Trophoblast cell (in vitro differentiated cells and primary cell): Measurements from ENCODE around the gene PTPRM.

Source experiments
- DNase-seq, 2 donors: peaks; one replicate each; pipeline ENCODE4 v3.0.0-alpha.2; 2016
- H2AFZ ChIP-seq: 2 replicates; pipeline ENCODE4 v1.6.1; 2013; ENCODE audit warnings: low read length, moderate library complexity, mild to moderate bottlenecking; ENCODE audit not compliant: insufficient read depth, poor library complexity
- H2AK5ac ChIP-seq: 2 replicates; pipeline ENCODE4 v1.6.1; 2013; ENCODE audit warnings: mild to moderate bottlenecking, low read length
- H2BK120ac ChIP-seq: 2 replicates; pipeline ENCODE4 v1.6.1; 2013; ENCODE audit warnings: low read length, mild to moderate bottlenecking, moderate library complexity; ENCODE audit not compliant: insufficient read depth, poor library complexity
- H2BK12ac ChIP-seq: 2 replicates; pipeline ENCODE4 v1.6.1; 2013; ENCODE audit warnings: mild to moderate bottlenecking, low read length, moderate library complexity
- H2BK5ac ChIP-seq: 2 replicates; pipeline ENCODE4 v1.6.1; 2013; ENCODE audit warnings: low read length, low read depth, moderate library complexity, mild to moderate bottlenecking; ENCODE audit not compliant: poor library complexity
- H3K14ac ChIP-seq: 2 replicates; pipeline ENCODE4 v1.6.1; 2013; ENCODE audit warnings: mild to moderate bottlenecking, low read length
- H3K18ac ChIP-seq: 2 replicates; pipeline ENCODE4 v1.6.1; 2013; ENCODE audit warnings: mild to moderate bottlenecking, low read length
- H3K23ac ChIP-seq: 2 replicates; pipeline ENCODE4 v1.6.1; 2013; ENCODE audit warnings: low read length
- H3K27ac ChIP-seq: 2 replicates; pipeline ENCODE4 v1.5.1; 2013; ENCODE audit warnings: low read depth, mild to moderate bottlenecking, inconsistent platforms, low read length, moderate library complexity
- H3K27me3 ChIP-seq: 2 replicates; pipeline ENCODE4 v1.6.1; 2013; ENCODE audit warnings: inconsistent platforms, mild to moderate bottlenecking, low read length, moderate library complexity; ENCODE audit not compliant: insufficient read depth
- H3K36me3 ChIP-seq, 2 experiments: 1 replicate in 1 of 2; 2 replicates in 1 of 2; pipeline ENCODE4 v1.6.1; 2013; ENCODE audit warnings: low read length in 2 of 2, mild to moderate bottlenecking in 2 of 2, moderate library complexity in 1 of 2; ENCODE audit not compliant: insufficient read depth in 2 of 2, control insufficient read depth in 1 of 2
- H3K4ac ChIP-seq: 2 replicates; pipeline ENCODE4 v1.6.1; 2013; ENCODE audit warnings: low read depth, mild to moderate bottlenecking, low read length, moderate library complexity
- H3K4me1 ChIP-seq, 2 experiments: 1 replicate in 1 of 2; 2 replicates in 1 of 2; pipeline ENCODE4 v1.6.1; 2013; ENCODE audit warnings: low read length in 2 of 2, mild to moderate bottlenecking in 2 of 2, moderate library complexity in 1 of 2; ENCODE audit not compliant: insufficient read depth in 2 of 2, control insufficient read depth in 1 of 2
- H3K4me2 ChIP-seq: 2 replicates; pipeline ENCODE4 v1.6.1; 2013; ENCODE audit warnings: inconsistent platforms, mild to moderate bottlenecking, low read length, moderate library complexity
- H3K4me3 ChIP-seq: 2 replicates; pipeline ENCODE4 v1.5.1; 2013; ENCODE audit warnings: mild to moderate bottlenecking, low read depth, low read length, inconsistent platforms
- H3K79me1 ChIP-seq: one replicate; pipeline ENCODE4 v1.6.1; 2013; ENCODE audit warnings: low read length
- H3K79me2 ChIP-seq: 2 replicates; pipeline ENCODE4 v1.6.1; 2013; ENCODE audit warnings: low read length, mild to moderate bottlenecking; ENCODE audit not compliant: control insufficient read depth, insufficient read depth, poor library complexity
- H3K9ac ChIP-seq: 2 replicates; pipeline ENCODE4 v1.6.1; 2013; ENCODE audit warnings: mild to moderate bottlenecking, low read length
- H3K9me3 ChIP-seq: 2 replicates; pipeline ENCODE4 v1.6.1; 2013; ENCODE audit warnings: low read depth, mild to moderate bottlenecking, control low read depth, inconsistent platforms, low read length; ENCODE audit not compliant: insufficient read depth
- H4K12ac ChIP-seq: 2 replicates; pipeline ENCODE4 v1.6.1; 2013; ENCODE audit warnings: low read depth, mild to moderate bottlenecking, low read length, moderate library complexity
- H4K8ac ChIP-seq: 2 replicates; pipeline ENCODE4 v1.6.1; 2013; ENCODE audit warnings: low read depth, mild to moderate bottlenecking, low read length, moderate library complexity
- H4K91ac ChIP-seq: one replicate; pipeline ENCODE4 v1.6.1; 2013; ENCODE audit warnings: low read depth, mild to moderate bottlenecking, low read length, moderate library complexity
- WGBS: extraction: QIAGEN DNeasy Blood & Tissue Kit; methylation state at CpG from one replicate; pipeline ENCODE4 v1.1.7; 2013; ENCODE audit warnings: missing lambda C conversion rate; ENCODE audit not compliant: insufficient read length, insufficient coverage; ENCODE audit errors: extremely low coverage; 5-methylcytosine and 5-hydroxymethylcytosine counted together

Gene PTPRM

GRCh38 chr18:8186413-8186812 is 619.3 kb downstream of the PTPRM start:
- Histone ChIP-seq H3K4ac (no peak overlapping the region), H3K4me2 (no peak overlapping the region), H3K79me1 (no peaks in the 10 kb centered on the region), H2BK5ac (no peak overlapping the region), H3K36me3 (no peaks in the 10 kb centered on the region), H3K27ac (no peak overlapping the region), H2AK5ac (no peak overlapping the region), H4K91ac (no peak overlapping the region), H3K4me3 (no peak overlapping the region), H4K8ac (no peak overlapping the region), H3K4me1 (no peaks in the 10 kb centered on the region), H3K9ac (peak overlapping the region; percentile 20), H3K18ac (no peak overlapping the region), H3K27me3 (no peaks in the 10 kb centered on the region), H3K9me3 (peaks cover 2% of the 10 kb centered on the region), H2BK120ac (no peak overlapping the region), H4K12ac (no peak overlapping the region), H3K79me2 (no peaks in the 10 kb centered on the region), H3K23ac (no peak overlapping the region), H3K14ac (no peak overlapping the region), H2AFZ (no peak overlapping the region), H2BK12ac (no peak overlapping the region)
- no CpG with 5 or more reads among the region's 2 CpGs for WGBS
- no peak for DNase-seq

GRCh38 chr18:8188184-8188583 is 621.1 kb downstream of the PTPRM start:
- peak; percentile 55 to 76 for DNase-seq
- no CpG with 5 or more reads among the region's 7 CpGs for WGBS
- H3K4me3 ChIP-seq, result no peak overlapping the region
- H2AK5ac ChIP-seq, result no peak overlapping the region
- H2BK120ac ChIP-seq, result no peak overlapping the region
- H3K36me3 ChIP-seq, result no peaks in the 10 kb centered on the region
- H3K9me3 ChIP-seq, result peaks cover 2% of the 10 kb centered on the region
- no peaks in the 10 kb centered on the region for H3K4me1 ChIP-seq
- H4K12ac ChIP-seq, result no peak overlapping the region
- H3K4ac ChIP-seq, result no peak overlapping the region
- H3K27ac ChIP-seq, result no peak overlapping the region
- H3K18ac ChIP-seq, result no peak overlapping the region
- no peak overlapping the region for H3K23ac ChIP-seq
- no peaks in the 10 kb centered on the region for H3K79me2 ChIP-seq
- H3K14ac ChIP-seq, result no peak overlapping the region
- H3K27me3 ChIP-seq, result no peaks in the 10 kb centered on the region
- H4K8ac ChIP-seq, result no peak overlapping the region
- H2AFZ ChIP-seq, result no peak overlapping the region
- H3K79me1 ChIP-seq, result no peaks in the 10 kb centered on the region
- no peak overlapping the region for H2BK12ac ChIP-seq
- no peak overlapping the region for H3K9ac ChIP-seq
- no peak overlapping the region for H2BK5ac ChIP-seq
- H3K4me2 ChIP-seq, result no peak overlapping the region
- H4K91ac ChIP-seq, result no peak overlapping the region

- H3K4me1 ChIP-seq, result no peaks in the 10 kb centered on the region
- no peak overlapping the region for H4K91ac ChIP-seq
- H3K79me2 ChIP-seq, result no peaks in the 10 kb centered on the region
- H3K27ac ChIP-seq, result no peak overlapping the region
- no peak for DNase-seq
- no peaks in the 10 kb centered on the region for H3K36me3 ChIP-seq
- H3K79me1 ChIP-seq, result no peaks in the 10 kb centered on the region
- H2BK120ac ChIP-seq, result no peak overlapping the region
- no peaks in the 10 kb centered on the region for H3K27me3 ChIP-seq
- no peak overlapping the region for H2AK5ac ChIP-seq
- H3K4ac ChIP-seq, result no peak overlapping the region
- peaks cover 2% of the 10 kb centered on the region for H3K9me3 ChIP-seq
- WGBS, result no CpG with 5 or more reads among the region's 3 CpGs
- H4K8ac ChIP-seq, result no peak overlapping the region
- H2BK12ac ChIP-seq, result no peak overlapping the region
- no peak overlapping the region for H2BK5ac ChIP-seq
- no peak overlapping the region for H3K18ac ChIP-seq
- no peak overlapping the region for H3K4me3 ChIP-seq
- H3K23ac ChIP-seq, result no peak overlapping the region
- H3K9ac ChIP-seq, result no peak overlapping the region
- no peak overlapping the region for H3K4me2 ChIP-seq
- H4K12ac ChIP-seq, result no peak overlapping the region
- no peak overlapping the region for H2AFZ ChIP-seq
- no peak overlapping the region for H3K14ac ChIP-seq
These were observed 623.9 kb downstream of the PTPRM start for GRCh38 chr18:8190980-8191379.

GRCh38 chr18:8194431-8194830 is 627.3 kb downstream of the PTPRM start:
- Histone ChIP-seq H3K27me3 (no peaks in the 10 kb centered on the region), H2BK120ac (no peak overlapping the region), H2AFZ (no peak overlapping the region), H3K4me1 (no peaks in the 10 kb centered on the region), H3K27ac (no peak overlapping the region), H2AK5ac (no peak overlapping the region), H3K79me2 (no peaks in the 10 kb centered on the region), H3K9me3 (no peaks in the 10 kb centered on the region), H3K4me3 (no peak overlapping the region), H3K79me1 (no peaks in the 10 kb centered on the region), H4K8ac (no peak overlapping the region), H3K14ac (no peak overlapping the region), H4K91ac (no peak overlapping the region), H3K4ac (no peak overlapping the region), H3K23ac (no peak overlapping the region), H3K36me3 (no peaks in the 10 kb centered on the region), H2BK12ac (no peak overlapping the region), H4K12ac (no peak overlapping the region), H2BK5ac (no peak overlapping the region), H3K4me2 (no peak overlapping the region), H3K9ac (no peak overlapping the region), H3K18ac (no peak overlapping the region)
- WGBS, result no CpG with 5 or more reads among the region's 6 CpGs
- no peak for DNase-seq
